Trophoblast cell (in vitro differentiated cells and primary cell): Measurements from ENCODE around the gene ARSA.

Experiments used
- DNase-seq, 2 donors: peaks; one replicate each; pipeline ENCODE4 v3.0.0-alpha.2; 2016
- H2AFZ ChIP-seq: 2 replicates; pipeline ENCODE4 v1.6.1; 2013; ENCODE audit warnings: low read length, moderate library complexity, mild to moderate bottlenecking; ENCODE audit not compliant: insufficient read depth, poor library complexity
- H2AK5ac ChIP-seq: 2 replicates; pipeline ENCODE4 v1.6.1; 2013; ENCODE audit warnings: mild to moderate bottlenecking, low read length
- H2BK120ac ChIP-seq: 2 replicates; pipeline ENCODE4 v1.6.1; 2013; ENCODE audit warnings: low read length, mild to moderate bottlenecking, moderate library complexity; ENCODE audit not compliant: insufficient read depth, poor library complexity
- H2BK12ac ChIP-seq: 2 replicates; pipeline ENCODE4 v1.6.1; 2013; ENCODE audit warnings: mild to moderate bottlenecking, low read length, moderate library complexity
- H2BK5ac ChIP-seq: 2 replicates; pipeline ENCODE4 v1.6.1; 2013; ENCODE audit warnings: low read length, low read depth, moderate library complexity, mild to moderate bottlenecking; ENCODE audit not compliant: poor library complexity
- H3K14ac ChIP-seq: 2 replicates; pipeline ENCODE4 v1.6.1; 2013; ENCODE audit warnings: mild to moderate bottlenecking, low read length
- H3K18ac ChIP-seq: 2 replicates; pipeline ENCODE4 v1.6.1; 2013; ENCODE audit warnings: mild to moderate bottlenecking, low read length
- H3K23ac ChIP-seq: 2 replicates; pipeline ENCODE4 v1.6.1; 2013; ENCODE audit warnings: low read length
- H3K27ac ChIP-seq: 2 replicates; pipeline ENCODE4 v1.5.1; 2013; ENCODE audit warnings: low read depth, mild to moderate bottlenecking, inconsistent platforms, low read length, moderate library complexity
- H3K27me3 ChIP-seq: 2 replicates; pipeline ENCODE4 v1.6.1; 2013; ENCODE audit warnings: inconsistent platforms, mild to moderate bottlenecking, low read length, moderate library complexity; ENCODE audit not compliant: insufficient read depth
- H3K36me3 ChIP-seq, 2 experiments: 1 replicate in 1 of 2; 2 replicates in 1 of 2; pipeline ENCODE4 v1.6.1; 2013; ENCODE audit warnings: low read length in 2 of 2, mild to moderate bottlenecking in 2 of 2, moderate library complexity in 1 of 2; ENCODE audit not compliant: insufficient read depth in 2 of 2, control insufficient read depth in 1 of 2
- H3K4ac ChIP-seq: 2 replicates; pipeline ENCODE4 v1.6.1; 2013; ENCODE audit warnings: low read depth, mild to moderate bottlenecking, low read length, moderate library complexity
- H3K4me1 ChIP-seq, 2 experiments: 1 replicate in 1 of 2; 2 replicates in 1 of 2; pipeline ENCODE4 v1.6.1; 2013; ENCODE audit warnings: low read length in 2 of 2, mild to moderate bottlenecking in 2 of 2, moderate library complexity in 1 of 2; ENCODE audit not compliant: insufficient read depth in 2 of 2, control insufficient read depth in 1 of 2
- H3K4me2 ChIP-seq: 2 replicates; pipeline ENCODE4 v1.6.1; 2013; ENCODE audit warnings: inconsistent platforms, mild to moderate bottlenecking, low read length, moderate library complexity
- H3K4me3 ChIP-seq: 2 replicates; pipeline ENCODE4 v1.5.1; 2013; ENCODE audit warnings: mild to moderate bottlenecking, low read depth, low read length, inconsistent platforms
- H3K79me1 ChIP-seq: one replicate; pipeline ENCODE4 v1.6.1; 2013; ENCODE audit warnings: low read length
- H3K79me2 ChIP-seq: 2 replicates; pipeline ENCODE4 v1.6.1; 2013; ENCODE audit warnings: low read length, mild to moderate bottlenecking; ENCODE audit not compliant: control insufficient read depth, insufficient read depth, poor library complexity
- H3K9ac ChIP-seq: 2 replicates; pipeline ENCODE4 v1.6.1; 2013; ENCODE audit warnings: mild to moderate bottlenecking, low read length
- H3K9me3 ChIP-seq: 2 replicates; pipeline ENCODE4 v1.6.1; 2013; ENCODE audit warnings: low read depth, mild to moderate bottlenecking, control low read depth, inconsistent platforms, low read length; ENCODE audit not compliant: insufficient read depth
- H4K12ac ChIP-seq: 2 replicates; pipeline ENCODE4 v1.6.1; 2013; ENCODE audit warnings: low read depth, mild to moderate bottlenecking, low read length, moderate library complexity
- H4K8ac ChIP-seq: 2 replicates; pipeline ENCODE4 v1.6.1; 2013; ENCODE audit warnings: low read depth, mild to moderate bottlenecking, low read length, moderate library complexity
- H4K91ac ChIP-seq: one replicate; pipeline ENCODE4 v1.6.1; 2013; ENCODE audit warnings: low read depth, mild to moderate bottlenecking, low read length, moderate library complexity
- WGBS: extraction: QIAGEN DNeasy Blood & Tissue Kit; methylation state at CpG from one replicate; pipeline ENCODE4 v1.1.7; 2013; ENCODE audit warnings: missing lambda C conversion rate; ENCODE audit not compliant: insufficient read length, insufficient coverage; ENCODE audit errors: extremely low coverage; 5-methylcytosine and 5-hydroxymethylcytosine counted together

ARSA gene

DNA sequence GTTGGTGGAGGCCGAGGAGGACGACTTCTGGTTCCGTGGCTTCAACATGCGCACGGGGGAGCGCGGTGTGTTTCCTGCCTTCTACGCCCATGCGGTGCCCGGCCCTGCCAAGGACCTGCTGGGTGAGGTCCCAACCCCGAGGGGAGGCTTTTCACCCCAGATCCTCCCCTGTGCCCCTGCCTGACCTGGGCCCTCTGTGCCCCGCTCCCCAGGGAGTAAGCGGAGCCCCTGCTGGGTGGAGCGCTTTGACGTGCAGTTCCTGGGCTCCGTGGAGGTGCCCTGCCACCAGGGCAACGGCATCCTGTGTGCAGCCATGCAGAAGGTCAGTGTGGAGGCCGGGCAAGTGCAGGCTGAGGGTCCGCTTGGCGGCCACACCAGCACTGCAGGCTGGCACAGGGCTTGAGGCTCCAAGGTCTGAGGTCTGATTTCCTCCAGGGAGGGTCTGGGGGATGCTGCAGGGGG, 22.3 kb downstream of the ARSA start:
- Histone ChIP-seq H2BK120ac (no peak overlapping the region), H3K4me2 (no peak overlapping the region), H3K36me3 (no peaks in the 10 kb centered on the region), H3K23ac (no peak overlapping the region), H3K79me1 (no peaks in the 10 kb centered on the region), H3K4ac (no peak overlapping the region), H3K9me3 (peaks cover 1% of the 10 kb centered on the region), H3K27me3 (peaks cover 16% of the 10 kb centered on the region), H3K27ac (no peak overlapping the region), H4K91ac (no peak overlapping the region), H2AK5ac (no peak overlapping the region), H3K14ac (no peak overlapping the region), H3K4me3 (no peak overlapping the region), H3K18ac (no peak overlapping the region), H4K12ac (no peak overlapping the region), H4K8ac (no peak overlapping the region), H2BK5ac (no peak overlapping the region), H2AFZ (no peak overlapping the region), H2BK12ac (no peak overlapping the region), H3K4me1 (peaks cover 3 to 4% of the 10 kb centered on the region in 2 experiments), H3K9ac (no peak overlapping the region), H3K79me2 (no peaks in the 10 kb centered on the region)
- no CpG with 5 or more reads among the region's 20 CpGs for WGBS
- DNase-seq: no peak

DNA sequence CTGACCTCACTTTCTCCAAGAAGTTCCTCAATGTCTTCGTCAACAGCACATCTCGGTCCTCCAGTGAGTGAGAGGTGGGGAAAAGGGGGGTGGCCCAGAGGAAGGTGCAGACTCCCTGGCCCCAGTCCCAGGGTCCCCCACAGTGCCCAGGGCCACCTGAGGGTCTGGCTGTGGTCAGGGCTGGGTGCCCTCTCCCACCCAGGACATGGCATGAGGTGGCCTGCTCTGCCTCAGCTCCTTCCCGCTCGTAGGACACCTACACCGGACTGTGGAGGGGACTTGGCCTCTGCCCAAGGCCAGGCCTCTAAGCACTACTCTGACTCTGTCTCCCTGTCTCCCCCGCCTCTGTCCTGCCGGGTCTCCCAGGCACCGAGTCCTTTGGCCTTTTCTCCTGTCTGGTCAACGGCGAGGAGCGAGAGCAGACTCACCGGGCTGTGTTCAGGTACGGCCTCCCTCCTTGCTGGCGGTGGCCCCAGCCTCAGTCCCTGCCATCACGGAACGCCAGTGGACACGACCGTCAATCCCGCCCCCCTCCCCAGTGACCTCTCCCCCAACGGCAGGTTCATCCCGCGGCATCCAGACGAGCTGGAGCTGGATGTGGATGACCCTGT, 22.8 kb downstream of the ARSA start:
- no peaks in the 10 kb centered on the region for H3K79me2 ChIP-seq
- DNase-seq: no peak
- H3K23ac ChIP-seq: no peak overlapping the region
- H3K36me3 ChIP-seq: no peaks in the 10 kb centered on the region
- H2BK120ac ChIP-seq: no peak overlapping the region
- WGBS: no CpG with 5 or more reads among the region's 23 CpGs
- no peak overlapping the region for H2AK5ac ChIP-seq
- H3K9ac ChIP-seq: no peak overlapping the region
- no peak overlapping the region for H4K12ac ChIP-seq
- no peaks in the 10 kb centered on the region for H3K79me1 ChIP-seq
- H2BK12ac ChIP-seq: no peak overlapping the region
- peaks cover 3 to 4% of the 10 kb centered on the region in 2 experiments for H3K4me1 ChIP-seq
- no peak overlapping the region for H3K4ac ChIP-seq
- H2BK5ac ChIP-seq: no peak overlapping the region
- no peak overlapping the region for H4K91ac ChIP-seq
- H3K9me3 ChIP-seq: peaks cover 1% of the 10 kb centered on the region
- H4K8ac ChIP-seq: no peak overlapping the region
- H3K18ac ChIP-seq: no peak overlapping the region
- H3K27me3 ChIP-seq: peaks cover 16% of the 10 kb centered on the region
- no peak overlapping the region for H3K4me2 ChIP-seq
- H3K14ac ChIP-seq: no peak overlapping the region
- no peak overlapping the region for H2AFZ ChIP-seq
- no peak overlapping the region for H3K27ac ChIP-seq
- no peak overlapping the region for H3K4me3 ChIP-seq

DNA sequence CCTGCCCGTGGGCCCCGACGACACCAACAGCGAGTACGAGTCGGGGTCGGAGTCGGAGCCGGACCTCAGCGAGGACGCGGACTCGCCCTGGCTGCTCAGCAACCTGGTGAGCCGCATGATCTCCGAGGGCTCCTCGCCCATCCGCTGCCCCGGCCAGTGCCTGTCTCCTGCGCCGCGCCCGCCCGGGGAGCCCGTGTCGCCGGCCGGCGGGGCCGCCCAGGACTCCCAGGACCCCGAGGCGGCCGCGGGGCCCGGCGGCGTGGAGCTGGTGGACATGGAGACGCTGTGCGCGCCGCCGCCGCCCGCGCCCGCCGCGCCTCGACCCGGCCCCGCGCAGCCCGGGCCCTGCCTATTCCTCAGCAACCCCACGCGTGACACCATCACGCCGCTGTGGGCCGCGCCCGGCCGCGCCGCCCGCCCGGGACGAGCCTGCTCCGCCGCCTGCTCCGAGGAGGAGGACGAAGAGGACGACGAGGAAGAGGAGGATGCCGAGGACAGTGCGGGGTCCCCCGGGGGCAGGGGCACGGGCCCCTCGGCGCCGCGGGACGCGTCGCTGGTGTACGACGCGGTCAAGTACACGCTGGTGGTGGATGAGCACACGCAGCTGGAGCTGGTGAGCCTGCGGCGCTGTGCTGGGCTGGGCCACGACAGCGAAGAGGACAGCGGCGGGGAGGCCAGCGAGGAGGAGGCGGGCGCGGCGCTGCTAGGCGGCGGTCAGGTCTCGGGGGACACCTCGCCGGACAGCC, 23.5 kb downstream of the ARSA start:
- Histone ChIP-seq H3K79me2 (no peaks in the 10 kb centered on the region), H3K4me2 (no peak overlapping the region), H3K23ac (no peak overlapping the region), H4K8ac (no peak overlapping the region), H3K9me3 (peaks cover 1% of the 10 kb centered on the region), H3K4me3 (no peak overlapping the region), H3K27ac (no peak overlapping the region), H2AFZ (no peak overlapping the region), H2BK12ac (no peak overlapping the region), H4K12ac (no peak overlapping the region), H2BK5ac (no peak overlapping the region), H3K9ac (no peak overlapping the region), H3K14ac (no peak overlapping the region), H3K27me3 (peaks cover 19% of the 10 kb centered on the region), H3K4ac (no peak overlapping the region), H2BK120ac (no peak overlapping the region), H4K91ac (no peak overlapping the region), H2AK5ac (no peak overlapping the region), H3K18ac (no peak overlapping the region), H3K36me3 (no peaks in the 10 kb centered on the region), H3K4me1 (peaks cover 3 to 4% of the 10 kb centered on the region in 2 experiments), H3K79me1 (no peaks in the 10 kb centered on the region)
- DNase-seq: no peak
- WGBS: no CpG with 5 or more reads among the region's 103 CpGs

- H3K23ac ChIP-seq: no peak overlapping the region
- peaks cover 19% of the 10 kb centered on the region for H3K27me3 ChIP-seq
- no peak overlapping the region for H2AFZ ChIP-seq
- H2AK5ac ChIP-seq: no peak overlapping the region
- H3K79me1 ChIP-seq: no peaks in the 10 kb centered on the region
- no peak overlapping the region for H3K9ac ChIP-seq
- no peak overlapping the region for H3K4ac ChIP-seq
- no CpG with 5 or more reads among the region's 70 CpGs for WGBS
- H3K36me3 ChIP-seq: no peaks in the 10 kb centered on the region
- H4K91ac ChIP-seq: no peak overlapping the region
- no peak overlapping the region for H4K8ac ChIP-seq
- H3K27ac ChIP-seq: no peak overlapping the region
- no peaks in the 10 kb centered on the region for H3K79me2 ChIP-seq
- no peak overlapping the region for H4K12ac ChIP-seq
- peaks cover 3 to 4% of the 10 kb centered on the region in 2 experiments for H3K4me1 ChIP-seq
- no peak overlapping the region for H3K14ac ChIP-seq
- H2BK12ac ChIP-seq: no peak overlapping the region
- H3K4me3 ChIP-seq: no peak overlapping the region
- no peak for DNase-seq
- no peak overlapping the region for H3K4me2 ChIP-seq
- H2BK120ac ChIP-seq: no peak overlapping the region
- H3K9me3 ChIP-seq: peaks cover 1% of the 10 kb centered on the region
- H2BK5ac ChIP-seq: no peak overlapping the region
- H3K18ac ChIP-seq: no peak overlapping the region
Observed at GRCh38 chr22:50603511-50604255, 24.3 kb downstream of the ARSA start.
